Measurements from ENCODE around the gene SMYD5. TPM values are rescaled to one million over a fixed set of nuclear protein-coding genes. Genes with fewer than 3 reads are reported as not detected.
"Not testable (repeated sequence)": the region's sequence is repeated elsewhere in the genome, so short reads cannot be mapped to it uniquely, and the experiment has no call there.

SMYD5 gene
- total RNA-seq, 1 donor from 2014 or later: 11.7 TPM

- no peak for ATAC-seq
Measured at GRCh38 chr2:73262108-73262651, 48.1 kb downstream of the SMYD5 start.

- not testable (repeated sequence) for ATAC-seq
Measured at GRCh38 chr2:73262691-73263429, 48.8 kb downstream of the SMYD5 start.

- no peak for ATAC-seq
Measured at GRCh38 chr2:73263540-73264331, 49.7 kb downstream of the SMYD5 start.

- ATAC-seq: no peak
Measured at GRCh38 chr2:73264332-73264606, 50.2 kb downstream of the SMYD5 start.

GRCh38 chr2:73264783-73265182 is 50.7 kb downstream of the SMYD5 start:
- no peak for ATAC-seq

- no peak for ATAC-seq
Measured at GRCh38 chr2:73265298-73266060, 51.4 kb downstream of the SMYD5 start.

- ATAC-seq: no peak
Measured at GRCh38 chr2:73266061-73266901, 52.2 kb downstream of the SMYD5 start.

GRCh38 chr2:73267008-73267407 is 53.0 kb downstream of the SMYD5 start:
- no peak for ATAC-seq

GRCh38 chr2:73268366-73268829 is 54.4 kb downstream of the SMYD5 start:
- no peak for ATAC-seq

GRCh38 chr2:73268830-73269685 is 55.0 kb downstream of the SMYD5 start:
- ATAC-seq: peak; percentile 76

GRCh38 chr2:73269686-73270465 is 55.8 kb downstream of the SMYD5 start:
- ATAC-seq: no peak

- ATAC-seq: no peak
Measured at GRCh38 chr2:73272270-73272669, 58.2 kb downstream of the SMYD5 start.

Other genes with a start within 250 kb of the SMYD5 start
- gene SFXN5, start 142.5 kb upstream of the SMYD5 start, total RNA-seq: 12.2 TPM
- gene RAB11FIP5, start 101.3 kb upstream of the SMYD5 start, total RNA-seq: 10.4 TPM
- not detected for gene NOTO, start 11.7 kb upstream of the SMYD5 start, total RNA-seq
- 19.0 TPM for gene PRADC1, start 19.0 kb downstream of the SMYD5 start, total RNA-seq
- 253 TPM for gene CCT7, start 20.1 kb downstream of the SMYD5 start, total RNA-seq
- gene FBXO41, start 70.2 kb downstream of the SMYD5 start, total RNA-seq: 0.92 TPM
- gene EGR4, start 79.3 kb downstream of the SMYD5 start, total RNA-seq: not detected
- gene ALMS1, start 171.6 kb downstream of the SMYD5 start, total RNA-seq: 6.7 TPM